Measurements from ENCODE around the gene TMX4. TPM values are rescaled to one million over a fixed set of nuclear protein-coding genes. Genes with fewer than 3 reads are reported as not detected.

The TMX4 gene
- total RNA-seq, 1 donor from 2014 or later: 28.6 TPM

DNA sequence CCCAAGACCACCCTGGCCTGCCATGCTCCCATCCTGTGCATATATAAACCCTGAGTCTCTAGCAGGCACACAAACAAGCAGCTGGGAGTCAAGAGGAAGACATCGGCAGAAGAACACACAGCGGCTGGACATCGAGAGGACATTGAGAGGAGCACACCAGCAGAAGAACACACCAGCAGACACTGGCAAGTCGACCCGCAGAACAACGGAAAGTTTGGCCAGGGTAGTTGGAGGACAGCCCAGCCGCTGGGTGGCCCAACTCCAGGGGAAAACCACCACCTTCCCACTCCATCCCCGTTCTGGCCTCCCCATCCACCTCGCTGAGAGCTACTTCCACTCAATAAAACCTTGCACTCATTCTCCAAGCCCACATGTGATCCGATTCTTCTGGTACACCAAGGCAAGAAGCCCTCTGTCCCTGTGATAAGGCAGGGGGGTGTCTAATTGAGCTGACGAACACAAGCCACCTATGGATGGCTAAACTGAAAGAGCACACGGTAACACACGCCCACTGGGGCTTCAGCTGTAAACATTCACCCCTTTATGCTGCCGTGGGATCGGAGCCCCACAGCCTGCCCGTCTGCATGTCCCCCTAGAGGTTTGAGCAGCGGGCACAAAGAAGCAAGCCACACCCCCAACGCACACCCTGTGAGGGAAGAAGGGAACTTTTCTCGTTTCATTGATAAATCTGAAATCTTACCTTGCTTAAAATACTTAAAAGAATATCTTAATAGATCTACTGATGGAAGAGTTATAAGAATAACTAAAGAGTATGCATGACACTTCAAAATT lies 13.8 kb downstream of the TMX4 start:
- no peak for DNase-seq (ENCODE audit: extremely low spot score, unreplicated experiment)
- Mint-ChIP-seq H3K36me3 (ENCODE audit: unreplicated experiment) (peaks cover 10% of the 10 kb centered on the region), H3K27ac (ENCODE audit: unreplicated experiment) (no peak overlapping the region), H3K27me3 (ENCODE audit: unreplicated experiment) (no peaks in the 10 kb centered on the region), H3K4me3 (ENCODE audit: unreplicated experiment) (no peak overlapping the region), H3K4me1 (ENCODE audit: unreplicated experiment) (no peaks in the 10 kb centered on the region), H3K9me3 (ENCODE audit: unreplicated experiment) (no peaks in the 10 kb centered on the region)
- TF ChIP-seq, protein P1, sequence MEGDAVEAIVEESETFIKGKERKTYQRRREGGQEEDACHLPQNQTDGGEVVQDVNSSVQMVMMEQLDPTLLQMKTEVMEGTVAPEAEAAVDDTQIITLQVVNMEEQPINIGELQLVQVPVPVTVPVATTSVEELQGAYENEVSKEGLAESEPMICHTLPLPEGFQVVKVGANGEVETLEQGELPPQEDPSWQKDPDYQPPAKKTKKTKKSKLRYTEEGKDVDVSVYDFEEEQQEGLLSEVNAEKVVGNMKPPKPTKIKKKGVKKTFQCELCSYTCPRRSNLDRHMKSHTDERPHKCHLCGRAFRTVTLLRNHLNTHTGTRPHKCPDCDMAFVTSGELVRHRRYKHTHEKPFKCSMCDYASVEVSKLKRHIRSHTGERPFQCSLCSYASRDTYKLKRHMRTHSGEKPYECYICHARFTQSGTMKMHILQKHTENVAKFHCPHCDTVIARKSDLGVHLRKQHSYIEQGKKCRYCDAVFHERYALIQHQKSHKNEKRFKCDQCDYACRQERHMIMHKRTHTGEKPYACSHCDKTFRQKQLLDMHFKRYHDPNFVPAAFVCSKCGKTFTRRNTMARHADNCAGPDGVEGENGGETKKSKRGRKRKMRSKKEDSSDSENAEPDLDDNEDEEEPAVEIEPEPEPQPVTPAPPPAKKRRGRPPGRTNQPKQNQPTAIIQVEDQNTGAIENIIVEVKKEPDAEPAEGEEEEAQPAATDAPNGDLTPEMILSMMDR (IDR thresholded peaks at IDR 0.05): no peak

DNA sequence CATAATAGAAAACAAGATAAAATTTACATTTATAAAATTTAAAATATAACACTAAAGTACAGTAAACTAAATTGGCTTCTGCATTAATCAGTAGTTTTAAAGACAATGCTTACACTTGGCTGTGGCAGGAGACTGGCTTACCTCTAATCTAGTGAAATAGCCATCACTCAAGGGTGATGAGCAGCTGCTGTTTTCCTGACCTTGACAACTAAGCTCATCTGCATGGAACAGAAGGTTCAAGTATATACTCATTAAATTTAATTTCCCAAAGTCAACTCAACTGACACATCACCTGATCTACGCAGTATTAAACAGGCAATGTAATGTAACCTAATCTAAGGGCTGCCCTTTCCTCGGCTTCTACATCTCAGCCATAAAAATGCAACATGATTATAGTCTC lies 14.5 kb downstream of the TMX4 start:
- no peaks in the 10 kb centered on the region for H3K4me1 Mint-ChIP-seq (ENCODE audit: unreplicated experiment)
- no peaks in the 10 kb centered on the region for H3K9me3 Mint-ChIP-seq (ENCODE audit: unreplicated experiment)
- TF ChIP-seq, protein P1 (IDR thresholded peaks at IDR 0.05): no peak
- H3K36me3 Mint-ChIP-seq (ENCODE audit: unreplicated experiment): peaks cover 10% of the 10 kb centered on the region
- no peak for DNase-seq (ENCODE audit: extremely low spot score, unreplicated experiment)
- H3K4me3 Mint-ChIP-seq (ENCODE audit: unreplicated experiment): no peak overlapping the region
- H3K27ac Mint-ChIP-seq (ENCODE audit: unreplicated experiment): no peak overlapping the region
- H3K27me3 Mint-ChIP-seq (ENCODE audit: unreplicated experiment): no peaks in the 10 kb centered on the region

DNA sequence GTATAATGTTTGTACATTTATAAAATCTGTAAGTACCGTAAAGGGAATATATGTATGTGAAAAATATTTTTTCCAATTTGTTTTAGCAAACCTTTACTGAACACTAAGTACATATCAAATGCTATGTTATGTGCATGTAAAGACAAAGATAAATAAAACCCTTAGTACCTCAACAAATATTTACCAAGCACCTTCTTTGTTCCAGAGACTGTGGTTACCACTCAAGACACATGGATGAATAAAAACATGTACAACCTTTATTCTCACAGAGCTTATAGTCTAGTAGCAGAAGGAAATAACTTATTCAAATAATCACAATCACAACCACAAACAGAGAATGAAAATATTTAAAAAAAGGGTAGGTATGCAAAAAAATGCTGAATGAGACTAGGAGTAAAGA lies 17.5 kb downstream of the TMX4 start:
- Mint-ChIP-seq H3K36me3 (ENCODE audit: unreplicated experiment) (peaks cover 8% of the 10 kb centered on the region), H3K27ac (ENCODE audit: unreplicated experiment) (no peak overlapping the region), H3K4me3 (ENCODE audit: unreplicated experiment) (no peak overlapping the region)

DNA sequence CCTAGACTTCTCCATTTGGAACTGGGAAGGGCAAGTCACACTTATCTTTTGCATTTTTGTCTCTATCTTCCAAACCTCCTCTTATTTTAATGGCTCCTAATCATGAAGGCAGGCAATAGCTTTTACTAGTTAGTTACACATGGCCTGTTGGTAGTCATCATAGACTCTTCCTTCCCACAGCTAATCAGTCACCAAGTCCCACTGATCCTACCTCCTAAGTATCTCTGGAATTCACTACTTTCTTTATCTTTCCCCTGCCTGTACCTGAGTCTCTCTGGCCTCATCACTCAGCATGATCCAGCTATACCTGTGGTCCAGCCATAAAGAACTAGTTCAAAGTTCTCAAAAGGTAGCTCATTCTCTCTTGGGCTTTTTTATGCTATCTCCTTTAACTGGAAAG lies 18.8 kb downstream of the TMX4 start:
- Mint-ChIP-seq H3K4me1 (ENCODE audit: unreplicated experiment) (no peaks in the 10 kb centered on the region), H3K9me3 (ENCODE audit: unreplicated experiment) (no peaks in the 10 kb centered on the region), H3K36me3 (ENCODE audit: unreplicated experiment) (peaks cover 4% of the 10 kb centered on the region), H3K4me3 (ENCODE audit: unreplicated experiment) (no peak overlapping the region), H3K27me3 (ENCODE audit: unreplicated experiment) (no peaks in the 10 kb centered on the region), H3K27ac (ENCODE audit: unreplicated experiment) (no peak overlapping the region)
- DNase-seq (ENCODE audit: extremely low spot score, unreplicated experiment): no peak
- TF ChIP-seq, protein P1 (IDR thresholded peaks at IDR 0.05): no peak

More for the DNA sequence above, 17.5 kb downstream of the TMX4 start:
- Mint-ChIP-seq H3K9me3 (ENCODE audit: unreplicated experiment) (no peaks in the 10 kb centered on the region), H3K27me3 (ENCODE audit: unreplicated experiment) (no peaks in the 10 kb centered on the region), H3K4me1 (ENCODE audit: unreplicated experiment) (no peaks in the 10 kb centered on the region)
- TF ChIP-seq, protein P1 (IDR thresholded peaks at IDR 0.05): no peak
- DNase-seq (ENCODE audit: extremely low spot score, unreplicated experiment): no peak

DNA sequence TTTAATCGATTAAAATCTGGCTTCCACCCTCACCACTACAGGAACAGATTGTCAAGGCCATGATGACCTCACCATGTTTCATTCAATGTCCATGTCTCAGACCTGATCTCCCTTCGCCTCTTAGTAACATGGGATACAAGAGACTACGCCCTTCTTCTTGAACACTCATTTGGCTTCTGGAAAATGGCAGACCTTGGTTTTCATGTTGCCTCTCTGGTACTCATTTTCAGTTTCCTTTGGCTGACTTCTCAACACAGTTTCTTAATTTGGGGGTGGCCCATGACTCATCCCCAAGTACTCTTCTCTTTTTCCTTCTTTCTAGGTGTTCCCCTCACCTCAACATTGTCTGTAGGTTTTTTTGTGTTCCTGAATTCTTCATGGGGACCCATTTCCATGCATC lies 22.7 kb downstream of the TMX4 start:
- TF ChIP-seq, protein P1 (IDR thresholded peaks at IDR 0.05): no peak

More for the DNA sequence above, 22.7 kb downstream of the TMX4 start:
- no peaks in the 10 kb centered on the region for H3K27me3 Mint-ChIP-seq (ENCODE audit: unreplicated experiment)
- peaks cover 12% of the 10 kb centered on the region for H3K9me3 Mint-ChIP-seq (ENCODE audit: unreplicated experiment)
- H3K4me1 Mint-ChIP-seq (ENCODE audit: unreplicated experiment): no peaks in the 10 kb centered on the region
- no peak for DNase-seq (ENCODE audit: extremely low spot score, unreplicated experiment)
- no peak overlapping the region for H3K27ac Mint-ChIP-seq (ENCODE audit: unreplicated experiment)
- H3K36me3 Mint-ChIP-seq (ENCODE audit: unreplicated experiment): peaks cover 26% of the 10 kb centered on the region
- no peak overlapping the region for H3K4me3 Mint-ChIP-seq (ENCODE audit: unreplicated experiment)
